Kidney (tissue), 14 donors: Measurements from ENCODE around the gene KIF18A. TPM values are rescaled to one million over a fixed set of nuclear protein-coding genes. Genes with fewer than 3 reads are reported as not detected.
A peak's percentile ranks its signal among the peaks of the same experiment; 100 is the strongest.

Experiments
- DNase-seq, 5 donors: peaks; one replicate each; pipeline ENCODE4 v3.0.0-alpha.2; 2013 to 2020
- FAIRE-seq: peaks from 2 replicates; lab custom pipeline; 2012; peaks lifted over from hg19 to GRCh38; lab: Jason Lieb, UNC
- H3K27ac ChIP-seq, 2 donors: one replicate each; pipeline ENCODE4 v1.7.0; 2013; ENCODE audit warnings: low read depth in 2 of 2, low read length in 2 of 2, inconsistent platforms in 1 of 2
- H3K27me3 ChIP-seq: one replicate; pipeline ENCODE4 v1.7.1; 2013; ENCODE audit warnings: low read length, inconsistent platforms; ENCODE audit not compliant: control insufficient read depth, insufficient read depth
- H3K36me3 ChIP-seq, 3 donors: one replicate each; pipeline versions ENCODE4 v1.7.0 to v1.7.1; 2013; ENCODE audit warnings: low read length in 3 of 3, control low read depth in 1 of 3, inconsistent platforms in 1 of 3; ENCODE audit not compliant: insufficient read depth in 3 of 3, control insufficient read depth in 2 of 3
- H3K4me1 ChIP-seq, 3 donors: one replicate each; pipeline versions ENCODE4 v1.7.0 to v1.7.1; 2013; ENCODE audit warnings: low read length in 3 of 3, inconsistent platforms in 1 of 3, low read depth in 1 of 3; ENCODE audit not compliant: control insufficient read depth in 2 of 3, insufficient read depth in 2 of 3
- H3K4me3 ChIP-seq, 3 donors: one replicate each; pipeline versions ENCODE4 v1.7.0 to v1.8.1; 2013; ENCODE audit warnings: low read length in 3 of 3, control low read depth in 1 of 3, inconsistent platforms in 1 of 3
- H3K9ac ChIP-seq, 3 donors: one replicate each; pipeline versions ENCODE4 v1.7.0 to v1.7.1; 2013; ENCODE audit warnings: low read length in 3 of 3, control low read depth in 1 of 3, inconsistent platforms in 1 of 3
- H3K9me3 ChIP-seq, 3 donors: one replicate each; pipeline versions ENCODE4 v1.7.0 to v1.7.1; 2013; ENCODE audit warnings: low read length in 3 of 3, control low read depth in 1 of 3, inconsistent platforms in 1 of 3; ENCODE audit not compliant: control insufficient read depth in 2 of 3, insufficient read depth in 1 of 3
- CTCF ChIP-seq: IDR thresholded peaks from 3 replicates; pipeline ENCODE4 v1.5.1; 2012; ENCODE audit warnings: mild to moderate bottlenecking, moderate library complexity, borderline replicate concordance; ENCODE audit not compliant: insufficient read depth; ENCODE audit errors: extremely low read depth
- intact Hi-C: fragments of 100-400 bp; cut with DNase I; formaldehyde crosslinking; loops from one replicate; pipeline ENCODE4 v1.11.1; 2022
- polyA plus RNA-seq: library from polyadenylated mRNA; stranded (reverse); fragments of 350-450 nt; fragmentation: Illumina TruSeq; extraction: RNeasy Lipid Tissue Mini Kit (QIAGEN cat#74804); gene quantifications from one replicate; pipeline ENCODE4 v1.2.3, GENCODE V29; 2014; ENCODE audit warnings: low read depth, low replicate concordance; ENCODE audit not compliant: insufficient read depth
- total RNA-seq: library from RNA; stranded (reverse); fragmentation: NEBNext Ultra II Directional; extraction: Animal tissue kit (Norgen Biotek cat#: 25700); gene quantifications from one replicate; pipeline ENCODE4 v1.2.1, GENCODE V29; 2021
- donor health status: control.
- donor health status: control.
- donor health status: control.
- donor health status: control.
- donor health status: control.
- donor health status: DM: yes; HTN: yes; CAD: no.
- donor health status: Normal renal cell carcinoma (clear cell type).

KIF18A gene
- total and polyA plus RNA-seq, 2 donors from 2014 or later, result 0.39 to 0.50 TPM

DNA sequence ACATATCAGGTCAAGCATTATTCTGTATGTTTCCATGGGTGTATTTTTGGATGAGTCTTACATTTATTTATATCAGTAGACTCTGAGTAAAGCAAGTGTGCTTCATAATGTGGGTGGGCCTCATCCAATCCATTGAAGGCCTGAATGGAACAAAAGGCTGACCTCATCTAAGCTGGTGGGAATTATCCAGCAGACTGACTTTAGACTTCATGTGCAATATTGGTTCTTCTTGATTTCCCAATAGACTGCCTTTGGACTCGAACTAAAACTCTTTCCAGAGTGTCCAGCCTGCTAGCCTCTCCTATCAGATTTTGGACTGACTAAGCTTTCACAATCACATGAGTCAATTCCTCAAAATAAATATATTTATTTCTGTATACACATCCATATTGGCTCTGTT is 116.2 kb downstream of the KIF18A start:
- Histone ChIP-seq H3K9ac (no peak overlapping the region), H3K9me3 (no peaks in the 10 kb centered on the region), H3K4me1 (no peaks in the 10 kb centered on the region), H3K27me3 (no peaks in the 10 kb centered on the region), H3K4me3 (no peak overlapping the region), H3K36me3 (no peaks in the 10 kb centered on the region), H3K27ac (no peak overlapping the region)
- no peak for TF ChIP-seq CTCF
- DNase-seq, result no peak
- intact Hi-C loops, result no loop called here
- no peak for FAIRE-seq

DNA sequence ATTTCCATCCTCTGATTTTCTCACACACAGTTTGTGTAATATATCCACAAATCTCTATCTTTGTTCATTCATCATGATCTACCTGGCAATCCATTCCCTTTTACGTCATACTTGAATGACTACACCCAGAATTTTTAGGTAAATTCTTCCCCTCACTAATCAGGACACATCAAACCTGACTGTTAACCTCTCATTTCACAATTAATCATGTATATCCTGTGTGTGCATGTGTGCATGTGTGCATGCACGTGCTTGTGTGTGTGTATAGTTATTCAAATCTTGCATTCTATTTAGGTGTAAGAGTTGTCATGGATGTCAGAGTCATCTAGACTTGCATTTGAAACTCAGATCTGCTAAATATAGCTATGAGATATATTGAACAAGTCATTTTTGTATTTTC is 130.4 kb downstream of the KIF18A start:
- Histone ChIP-seq H3K27ac (no peak overlapping the region), H3K9ac (no peak overlapping the region), H3K4me3 (no peak overlapping the region), H3K36me3 (no peaks in the 10 kb centered on the region), H3K9me3 (no peaks in the 10 kb centered on the region), H3K4me1 (no peaks in the 10 kb centered on the region), H3K27me3 (no peaks in the 10 kb centered on the region)
- intact Hi-C loops, result no loop called here
- DNase-seq (no peak), FAIRE-seq (no peak)
- no peak for TF ChIP-seq CTCF

GRCh38 chr11:27977031-27977430 is 130.9 kb downstream of the KIF18A start:
- no peak for TF ChIP-seq CTCF
- Histone ChIP-seq H3K4me1 (no peaks in the 10 kb centered on the region), H3K4me3 (no peak overlapping the region), H3K9ac (no peak overlapping the region), H3K9me3 (no peaks in the 10 kb centered on the region), H3K27me3 (no peaks in the 10 kb centered on the region), H3K36me3 (no peaks in the 10 kb centered on the region), H3K27ac (no peak overlapping the region)
- intact Hi-C loops, result no loop called here
- DNase-seq, result peak in 2 of 5 donors; percentile 19 to 29
- FAIRE-seq, result no peak

DNA sequence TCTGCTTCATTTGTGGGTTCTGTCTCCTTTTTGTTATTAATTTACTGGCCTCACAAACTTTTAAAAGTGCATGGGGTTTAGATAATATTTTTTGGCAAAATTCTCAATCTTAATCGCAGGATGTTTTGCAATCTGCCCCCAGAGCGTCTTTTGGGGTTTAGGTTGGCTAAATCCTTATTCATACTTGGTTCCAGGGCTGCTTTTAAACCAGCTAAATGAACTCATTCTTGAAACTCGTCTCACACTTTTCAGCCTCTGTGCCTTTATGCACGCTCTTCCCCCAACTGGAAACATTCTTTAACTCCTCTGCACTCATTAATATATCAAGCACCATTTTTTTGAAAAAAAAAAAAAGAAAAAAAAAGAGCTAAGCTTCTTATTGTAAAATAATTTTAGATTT is 131.7 kb downstream of the KIF18A start:
- Histone ChIP-seq H3K9me3 (no peaks in the 10 kb centered on the region), H3K4me1 (no peaks in the 10 kb centered on the region), H3K27ac (no peak overlapping the region), H3K4me3 (no peak overlapping the region), H3K27me3 (no peaks in the 10 kb centered on the region), H3K9ac (no peak overlapping the region), H3K36me3 (no peaks in the 10 kb centered on the region)
- DNase-seq (no peak), FAIRE-seq (no peak)
- no peak for TF ChIP-seq CTCF
- intact Hi-C loops, result no loop called here
